ENCODE measurements around the gene OTOG. TPM values are rescaled to one million over a fixed set of nuclear protein-coding genes. Genes with fewer than 3 reads are reported as not detected.

OTOG gene
- total RNA-seq, 2 experiments from 2014 or later: not detected

DNA sequence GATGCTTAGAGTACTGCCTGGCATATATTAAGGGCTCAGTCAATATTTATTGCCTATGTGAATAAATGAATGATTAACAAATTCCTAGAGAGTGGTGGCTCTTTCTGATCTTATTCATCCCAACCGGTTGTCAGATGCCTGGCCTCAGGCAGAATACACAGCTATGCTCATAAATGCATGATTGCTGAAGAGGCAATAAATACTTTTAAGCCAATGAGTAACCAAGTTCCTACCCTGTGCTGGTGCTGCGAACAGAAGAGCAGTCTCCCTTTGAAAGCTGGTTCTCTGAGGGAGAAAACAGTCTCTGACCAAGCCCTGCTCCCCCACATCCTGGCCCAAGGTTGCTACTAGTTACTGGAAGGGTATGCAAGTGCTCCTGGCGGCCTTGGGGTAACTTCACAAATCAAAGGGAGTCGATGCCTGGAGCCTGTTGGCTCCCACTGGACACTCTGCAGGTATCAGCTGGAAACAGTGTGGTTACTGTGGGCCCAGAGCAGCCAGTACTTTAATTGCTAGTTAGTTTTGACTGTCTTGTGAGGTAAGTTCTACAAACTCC, 5.7 kb upstream of the OTOG start:
- no peaks in the 10 kb centered on the region for H3K9me3 ChIP-seq (ENCODE audit: control insufficient read depth in 1 of 2, insufficient read depth in 1 of 2, low read length in 2 of 2)
- no peak overlapping the region for H3K27ac Mint-ChIP-seq
- no peak overlapping the region for H3K27ac ChIP-seq (ENCODE audit: low read depth in 1 of 2, low read length in 2 of 2)
- TF ChIP-seq, protein P1, sequence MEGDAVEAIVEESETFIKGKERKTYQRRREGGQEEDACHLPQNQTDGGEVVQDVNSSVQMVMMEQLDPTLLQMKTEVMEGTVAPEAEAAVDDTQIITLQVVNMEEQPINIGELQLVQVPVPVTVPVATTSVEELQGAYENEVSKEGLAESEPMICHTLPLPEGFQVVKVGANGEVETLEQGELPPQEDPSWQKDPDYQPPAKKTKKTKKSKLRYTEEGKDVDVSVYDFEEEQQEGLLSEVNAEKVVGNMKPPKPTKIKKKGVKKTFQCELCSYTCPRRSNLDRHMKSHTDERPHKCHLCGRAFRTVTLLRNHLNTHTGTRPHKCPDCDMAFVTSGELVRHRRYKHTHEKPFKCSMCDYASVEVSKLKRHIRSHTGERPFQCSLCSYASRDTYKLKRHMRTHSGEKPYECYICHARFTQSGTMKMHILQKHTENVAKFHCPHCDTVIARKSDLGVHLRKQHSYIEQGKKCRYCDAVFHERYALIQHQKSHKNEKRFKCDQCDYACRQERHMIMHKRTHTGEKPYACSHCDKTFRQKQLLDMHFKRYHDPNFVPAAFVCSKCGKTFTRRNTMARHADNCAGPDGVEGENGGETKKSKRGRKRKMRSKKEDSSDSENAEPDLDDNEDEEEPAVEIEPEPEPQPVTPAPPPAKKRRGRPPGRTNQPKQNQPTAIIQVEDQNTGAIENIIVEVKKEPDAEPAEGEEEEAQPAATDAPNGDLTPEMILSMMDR (IDR thresholded peaks at IDR 0.05): no peak
- no peak for ATAC-seq (ENCODE audit: poor library complexity)
- H3K36me3 ChIP-seq (ENCODE audit: insufficient read depth, low read length): no peaks in the 10 kb centered on the region
- H3K4me1 ChIP-seq (ENCODE audit: insufficient read depth, low read length): no peaks in the 10 kb centered on the region
- H3K27me3 Mint-ChIP-seq: peaks cover 31% of the 10 kb centered on the region
- no peak overlapping the region for H3K4me3 ChIP-seq (ENCODE audit: low read length)
- H3K9me3 Mint-ChIP-seq: no peaks in the 10 kb centered on the region
- CTCF ChIA-PET: no interaction called here
- no peaks in the 10 kb centered on the region for H3K36me3 Mint-ChIP-seq (ENCODE audit: low read depth)
- POLR2A ChIA-PET: no interaction called here
- H3K27me3 ChIP-seq (ENCODE audit: control insufficient read depth in 1 of 2, insufficient read depth in 2 of 2, low read length in 2 of 2): peaks cover 8 to 19% of the 10 kb centered on the region in 2 experiments
- no peak overlapping the region for H3K4me3 Mint-ChIP-seq
- intact Hi-C loops (cut with DNase I, micrococcal nuclease): no loop called here
- no peak for DNase-seq
- no peaks in the 10 kb centered on the region for H3K4me1 Mint-ChIP-seq (ENCODE audit: low read depth)

DNA sequence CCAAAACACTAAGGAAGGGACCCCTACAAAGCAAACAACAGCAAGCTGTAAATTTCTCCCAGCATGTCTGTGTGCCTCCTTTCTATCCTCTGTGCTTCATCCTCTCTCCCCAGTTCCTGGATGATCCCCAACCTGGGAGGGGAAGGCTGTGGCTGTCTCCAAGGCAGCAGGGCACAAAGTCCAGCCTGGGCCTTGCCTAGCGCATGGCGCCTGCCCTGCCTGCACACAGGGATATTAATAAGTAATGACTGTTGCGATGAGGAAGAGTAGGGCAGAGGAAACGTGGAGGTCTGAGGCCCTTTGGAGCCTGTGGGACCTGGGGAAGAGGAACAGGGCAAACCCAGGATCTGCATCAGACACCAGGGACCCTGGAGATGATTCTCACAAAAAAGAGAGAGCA, 4.8 kb upstream of the OTOG start:
- peaks cover 14 to 26% of the 10 kb centered on the region in 2 experiments for H3K27me3 ChIP-seq (ENCODE audit: control insufficient read depth in 1 of 2, insufficient read depth in 2 of 2, low read length in 2 of 2)
- no peaks in the 10 kb centered on the region for H3K36me3 ChIP-seq (ENCODE audit: insufficient read depth, low read length)
- Mint-ChIP-seq H3K4me1 (ENCODE audit: low read depth) (no peaks in the 10 kb centered on the region), H3K36me3 (ENCODE audit: low read depth) (no peaks in the 10 kb centered on the region), H3K27me3 (peaks cover 39% of the 10 kb centered on the region), H3K4me3 (no peak overlapping the region), H3K9me3 (no peaks in the 10 kb centered on the region), H3K27ac (no peak overlapping the region)
- H3K4me3 ChIP-seq (ENCODE audit: low read length): no peak overlapping the region
- CTCF ChIA-PET: no interaction called here
- no peak for ATAC-seq (ENCODE audit: poor library complexity)
- H3K4me1 ChIP-seq (ENCODE audit: insufficient read depth, low read length): no peaks in the 10 kb centered on the region
- no peak for DNase-seq
- TF ChIP-seq, protein P1 (IDR thresholded peaks at IDR 0.05): no peak
- POLR2A ChIA-PET: no interaction called here
- intact Hi-C loops (cut with DNase I, micrococcal nuclease): no loop called here
- no peak overlapping the region for H3K27ac ChIP-seq (ENCODE audit: low read depth in 1 of 2, low read length in 2 of 2)
- no peaks in the 10 kb centered on the region for H3K9me3 ChIP-seq (ENCODE audit: control insufficient read depth in 1 of 2, insufficient read depth in 1 of 2, low read length in 2 of 2)

DNA sequence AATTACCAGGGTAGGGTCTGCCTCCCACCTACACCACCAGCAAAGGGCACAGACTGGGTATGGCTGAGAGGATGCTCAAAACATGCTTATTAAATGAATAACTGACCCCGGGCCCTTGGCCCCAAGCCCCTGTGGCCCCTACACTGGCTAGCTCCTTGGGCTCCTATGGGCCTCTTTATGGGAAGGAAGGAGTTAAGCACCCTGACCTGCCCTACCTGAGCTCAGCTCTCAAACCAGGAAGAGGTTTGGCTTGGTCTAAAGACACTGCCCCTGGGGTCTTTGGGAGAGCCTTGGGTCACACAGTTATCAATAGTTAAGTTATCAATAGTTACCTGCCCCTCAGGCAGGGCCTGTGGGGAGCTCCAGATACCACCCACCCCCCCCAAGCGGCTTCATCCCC, 4.0 kb upstream of the OTOG start:
- H3K9me3 Mint-ChIP-seq: no peaks in the 10 kb centered on the region
- Histone ChIP-seq H3K36me3 (ENCODE audit: insufficient read depth, low read length) (no peaks in the 10 kb centered on the region), H3K9me3 (ENCODE audit: control insufficient read depth in 1 of 2, insufficient read depth in 1 of 2, low read length in 2 of 2) (no peaks in the 10 kb centered on the region), H3K27ac (ENCODE audit: low read depth in 1 of 2, low read length in 2 of 2) (no peak overlapping the region), H3K4me1 (ENCODE audit: insufficient read depth, low read length) (no peaks in the 10 kb centered on the region), H3K4me3 (ENCODE audit: low read length) (no peak overlapping the region), H3K27me3 (ENCODE audit: control insufficient read depth in 1 of 2, insufficient read depth in 2 of 2, low read length in 2 of 2) (peaks cover 15 to 31% of the 10 kb centered on the region in 2 experiments)
- ATAC-seq (ENCODE audit: poor library complexity) (no peak), DNase-seq (no peak)
- no peak overlapping the region for H3K4me3 Mint-ChIP-seq
- intact Hi-C loops (cut with DNase I, micrococcal nuclease): no loop called here
- H3K36me3 Mint-ChIP-seq (ENCODE audit: low read depth): no peaks in the 10 kb centered on the region
- POLR2A ChIA-PET: no interaction called here
- H3K27me3 Mint-ChIP-seq: peaks cover 45% of the 10 kb centered on the region
- no peak overlapping the region for H3K27ac Mint-ChIP-seq
- TF ChIP-seq, protein P1 (IDR thresholded peaks at IDR 0.05): no peak
- CTCF ChIA-PET: no interaction called here
- H3K4me1 Mint-ChIP-seq (ENCODE audit: low read depth): no peaks in the 10 kb centered on the region
